Subcutaneous preadipocyte (primary cell): Measurements from ENCODE around the gene TAPT1. TPM values are rescaled to one million over a fixed set of nuclear protein-coding genes. Genes with fewer than 3 reads are reported as not detected.

Experiments
- small RNA-seq: library from RNA; depleted of rRNA; stranded (forward); fragments of <200 nt; gene quantifications from one replicate; pipeline ENCODE3, GENCODE V24; 2012
- total RNA-seq: library from RNA; depleted of rRNA; stranded (reverse); fragments of >200 nt; gene quantifications from 2 replicates; pipeline ENCODE4 v1.2.3, GENCODE V29; 2012

The TAPT1 gene, protein sequence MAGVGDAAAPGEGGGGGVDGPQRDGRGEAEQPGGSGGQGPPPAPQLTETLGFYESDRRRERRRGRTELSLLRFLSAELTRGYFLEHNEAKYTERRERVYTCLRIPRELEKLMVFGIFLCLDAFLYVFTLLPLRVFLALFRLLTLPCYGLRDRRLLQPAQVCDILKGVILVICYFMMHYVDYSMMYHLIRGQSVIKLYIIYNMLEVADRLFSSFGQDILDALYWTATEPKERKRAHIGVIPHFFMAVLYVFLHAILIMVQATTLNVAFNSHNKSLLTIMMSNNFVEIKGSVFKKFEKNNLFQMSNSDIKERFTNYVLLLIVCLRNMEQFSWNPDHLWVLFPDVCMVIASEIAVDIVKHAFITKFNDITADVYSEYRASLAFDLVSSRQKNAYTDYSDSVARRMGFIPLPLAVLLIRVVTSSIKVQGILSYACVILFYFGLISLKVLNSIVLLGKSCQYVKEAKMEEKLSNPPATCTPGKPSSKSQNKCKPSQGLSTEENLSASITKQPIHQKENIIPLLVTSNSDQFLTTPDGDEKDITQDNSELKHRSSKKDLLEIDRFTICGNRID
- 8.8 and 13.3 TPM in 2 replicates for total RNA-seq

DNA sequence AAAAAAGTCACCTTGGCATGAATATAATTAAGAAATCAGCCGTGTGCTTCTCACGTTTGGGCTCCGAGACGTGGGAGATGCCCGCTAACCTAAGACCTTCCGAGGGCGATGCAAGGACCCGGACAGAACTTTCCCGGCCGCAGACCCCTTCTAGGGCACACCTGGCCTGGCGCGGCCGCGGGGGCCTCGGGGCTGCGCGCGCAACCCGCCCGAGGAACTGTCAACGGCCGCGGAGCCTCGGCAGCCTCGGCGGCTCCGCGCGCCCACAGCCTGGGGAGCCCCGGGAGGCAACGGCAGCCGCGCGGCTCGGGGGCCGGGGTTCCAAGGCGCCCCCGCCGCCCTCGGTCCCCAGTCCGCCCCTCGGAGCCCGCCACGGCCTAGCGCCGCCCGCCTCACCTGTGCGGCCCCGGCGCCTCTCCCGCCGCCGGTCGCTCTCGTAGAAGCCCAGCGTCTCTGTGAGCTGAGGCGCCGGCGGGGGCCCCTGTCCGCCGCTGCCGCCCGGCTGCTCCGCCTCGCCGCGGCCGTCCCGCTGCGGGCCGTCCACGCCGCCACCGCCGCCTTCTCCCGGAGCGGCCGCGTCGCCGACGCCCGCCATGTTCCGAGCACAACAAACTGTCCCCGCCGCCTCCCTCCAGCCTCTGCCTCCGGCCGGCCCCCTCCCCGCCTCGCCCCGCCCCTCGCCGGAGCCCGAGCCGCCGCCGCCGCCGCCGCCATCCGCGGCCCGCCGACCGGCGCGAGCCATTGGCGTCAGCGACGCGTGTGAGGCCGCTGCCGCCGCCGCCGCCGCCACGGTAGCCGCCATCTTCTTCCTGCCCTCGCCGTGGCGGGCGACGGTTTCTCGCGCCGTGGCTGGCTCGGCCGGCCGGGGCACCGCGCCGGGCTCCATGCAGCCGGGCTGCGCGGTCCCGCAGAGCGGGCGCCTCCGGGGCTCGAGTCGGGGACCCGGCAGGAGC, at the start of gene TAPT1:
TSS of gene TAPT1 (minus strand) at position 609 of the 953 bp plus-strand sequence. CDS start at position 595, 14 bp downstream.

Small RNA genes within 50 kb of the gene (small RNA-seq; reads per million reads assigned to genes)
- gene RPS21P4, result not detected

Other genes with a start within 250 kb of the TAPT1 start
- not detected in 2 replicates for gene PROM1, start 142.4 kb downstream of the TAPT1 start, total RNA-seq